H9 (cell line): ENCODE measurements around the gene ARL5A. TPM values are rescaled to one million over a fixed set of nuclear protein-coding genes. Genes with fewer than 3 reads are reported as not detected.

Experiments used
- DNase-seq: peaks from one replicate; pipeline ENCODE4 v3.0.0-alpha.2; 2017
- H2AFZ ChIP-seq: one replicate; pipeline ENCODE4 v1.6.1; 2013; ENCODE audit warnings: mild to moderate bottlenecking, low read length, control low read depth, moderate library complexity
- H2AK5ac ChIP-seq: 2 replicates; pipeline ENCODE4 v1.6.1; 2013; ENCODE audit warnings: low read length, control low read depth, mixed read lengths; ENCODE audit not compliant: insufficient read length
- H2BK120ac ChIP-seq: one replicate; pipeline ENCODE4 v1.6.1; 2013; ENCODE audit warnings: low read depth, mild to moderate bottlenecking, low read length, control low read depth, inconsistent platforms; ENCODE audit not compliant: poor library complexity, severe bottlenecking
- H2BK12ac ChIP-seq: 2 replicates; pipeline ENCODE4 v1.6.1; 2013; ENCODE audit warnings: low read length, control low read depth, mixed read lengths, low read depth; ENCODE audit not compliant: insufficient read length
- H2BK15ac ChIP-seq: 2 replicates; pipeline ENCODE4 v1.6.1; 2013; ENCODE audit warnings: low read depth, low read length, control low read depth
- H2BK20ac ChIP-seq: one replicate; pipeline ENCODE4 v1.6.1; 2013; ENCODE audit warnings: low read depth, mild to moderate bottlenecking, low read length, control low read depth, inconsistent platforms; ENCODE audit not compliant: poor library complexity, severe bottlenecking
- H2BK5ac ChIP-seq: 2 replicates; pipeline ENCODE4 v1.6.1; 2013; ENCODE audit warnings: low read length, control low read depth, mixed read lengths; ENCODE audit not compliant: insufficient read length
- H3K14ac ChIP-seq: 2 replicates; pipeline ENCODE4 v1.6.1; 2013; ENCODE audit warnings: low read length, control low read depth; ENCODE audit not compliant: insufficient read depth
- H3K18ac ChIP-seq: 2 replicates; pipeline ENCODE4 v1.6.1; 2013; ENCODE audit warnings: low read depth, mild to moderate bottlenecking, mixed read lengths, low read length, control low read depth; ENCODE audit not compliant: insufficient read length
- H3K23ac ChIP-seq: 2 replicates; pipeline ENCODE4 v1.6.1; 2013; ENCODE audit warnings: low read length, control low read depth, mixed read lengths, low read depth; ENCODE audit not compliant: insufficient read length
- H3K23me2 ChIP-seq: 2 replicates; pipeline ENCODE4 v1.6.1; 2013; ENCODE audit warnings: low read depth, mild to moderate bottlenecking, mixed read lengths, low read length, control low read depth; ENCODE audit not compliant: insufficient read length, poor library complexity, severe bottlenecking
- H3K27ac ChIP-seq: 2 replicates; pipeline ENCODE4 v1.5.1; 2013; ENCODE audit warnings: low read length, control low read depth, mixed read lengths, low read depth; ENCODE audit not compliant: insufficient read length
- H3K27me3 ChIP-seq: 2 replicates; pipeline ENCODE4 v1.6.1; 2013; ENCODE audit warnings: low read length, control low read depth, inconsistent platforms; ENCODE audit not compliant: insufficient read depth
- H3K4ac ChIP-seq: 2 replicates; pipeline ENCODE4 v1.6.1; 2013; ENCODE audit warnings: low read depth, mild to moderate bottlenecking, control low read depth, inconsistent platforms, low read length, moderate library complexity
- H3K4me1 ChIP-seq: 2 replicates; pipeline ENCODE4 v1.6.1; 2013; ENCODE audit warnings: low read length, control low read depth, inconsistent platforms; ENCODE audit not compliant: insufficient read depth
- H3K4me2 ChIP-seq: 2 replicates; pipeline ENCODE4 v1.6.1; 2013; ENCODE audit warnings: low read length, control low read depth, mixed read lengths; ENCODE audit not compliant: insufficient read length, insufficient read depth
- H3K56ac ChIP-seq: 2 replicates; pipeline ENCODE4 v1.6.1; 2013; ENCODE audit warnings: low read depth, mild to moderate bottlenecking, mixed read lengths, low read length, control low read depth; ENCODE audit not compliant: insufficient read length
- H3K79me1 ChIP-seq: 2 replicates; pipeline ENCODE4 v1.6.1; 2013; ENCODE audit warnings: low read depth, mild to moderate bottlenecking, moderate library complexity, low read length, control low read depth, inconsistent platforms; ENCODE audit not compliant: insufficient read depth, poor library complexity, severe bottlenecking
- H3K79me2 ChIP-seq: 2 replicates; pipeline ENCODE4 v1.6.1; 2013; ENCODE audit warnings: low read length, control low read depth, inconsistent platforms; ENCODE audit not compliant: insufficient read depth
- H3K9ac ChIP-seq: 2 replicates; pipeline ENCODE4 v1.6.1; 2013; ENCODE audit warnings: low read length, control low read depth, mixed read lengths; ENCODE audit not compliant: insufficient read length; ENCODE audit errors: extremely low read depth
- H3K9me3 ChIP-seq: one replicate; pipeline ENCODE4 v1.6.1; 2013; ENCODE audit warnings: low read depth, low read length, inconsistent platforms; ENCODE audit not compliant: control insufficient read depth
- H3T11ph ChIP-seq: one replicate; pipeline ENCODE4 v1.6.1; 2013; ENCODE audit warnings: mild to moderate bottlenecking, low read length, control low read depth, inconsistent platforms
- H4K20me1 ChIP-seq: one replicate; pipeline ENCODE4 v1.6.1; 2013; ENCODE audit not compliant: control insufficient read depth, insufficient read length, insufficient read depth
- H4K5ac ChIP-seq: 2 replicates; pipeline ENCODE4 v1.6.1; 2013; ENCODE audit warnings: low read depth, mild to moderate bottlenecking, mixed read lengths, low read length, control low read depth; ENCODE audit not compliant: insufficient read length
- H4K8ac ChIP-seq: replicated peaks from 2 replicates; pipeline ENCODE4 v1.6.1; 2013; ENCODE audit warnings: low read length, control low read depth, mixed read lengths, low read depth; ENCODE audit not compliant: insufficient read length
- H4K91ac ChIP-seq: 2 replicates; pipeline ENCODE4 v1.6.1; 2013; ENCODE audit warnings: low read depth, mild to moderate bottlenecking, moderate library complexity, mixed read lengths, low read length, control low read depth; ENCODE audit not compliant: insufficient read length
- H3K27ac Mint-ChIP-seq, 3 experiments: 2 replicates in 2 of 3; 3 replicates in 1 of 3; pipeline ENCODE4 v1.8.0; 2020 to 2021; ENCODE audit warnings: mixed read lengths in 3 of 3, mild to moderate bottlenecking in 1 of 3, moderate library complexity in 1 of 3
- H3K27me3 Mint-ChIP-seq: 2 replicates; pipeline ENCODE4 v1.8.0; 2021; ENCODE audit warnings: low read depth, mild to moderate bottlenecking, moderate library complexity, mixed read lengths
- H3K36me3 Mint-ChIP-seq, 3 experiments: 2 replicates in 2 of 3; 3 replicates in 1 of 3; pipeline ENCODE4 v1.8.0; 2020 to 2021; ENCODE audit warnings: low read depth in 3 of 3, mixed read lengths in 3 of 3; ENCODE audit not compliant: insufficient read depth in 1 of 3
- H3K4me1 Mint-ChIP-seq, 2 experiments: 2 replicates each; pipeline ENCODE4 v1.8.0; 2020; ENCODE audit warnings: mixed read lengths in 2 of 2
- H3K4me3 Mint-ChIP-seq, 2 experiments: 2 replicates in 1 of 2; 3 replicates in 1 of 2; pipeline ENCODE4 v1.8.0; 2020 to 2021; ENCODE audit warnings: mild to moderate bottlenecking in 2 of 2, mixed read lengths in 2 of 2, moderate library complexity in 1 of 2
- H3K9me3 Mint-ChIP-seq, 2 experiments: 2 replicates in 1 of 2; 3 replicates in 1 of 2; pipeline ENCODE4 v1.8.0; 2020; ENCODE audit warnings: mild to moderate bottlenecking in 2 of 2, mixed read lengths in 2 of 2, moderate library complexity in 1 of 2
- CTCF ChIP-seq: fragments of 200-600 bp; sonication (generic); conservative IDR thresholded peaks from 3 replicates; pipeline ENCODE4 v1.8.0; 2021; ENCODE audit warnings: antibody characterized with exemption, mild to moderate bottlenecking
- WGBS: extraction: QIAGEN DNeasy Blood & Tissue Kit; methylation state at CpG from one replicate; pipeline ENCODE4 v1.1.7; 2013; ENCODE audit warnings: missing lambda C conversion rate, low lambda C conversion rate, mixed read lengths; ENCODE audit not compliant: insufficient read length; ENCODE audit errors: extremely low coverage; 5-methylcytosine and 5-hydroxymethylcytosine counted together
- total RNA-seq: library from RNA; stranded (reverse); gene quantifications from 2 replicates; pipeline ENCODE4 v1.2.1, GENCODE V29; 2021

Gene ARL5A
- total RNA-seq, 1 experiment from 2014 or later = 66.7 TPM

- Histone ChIP-seq H4K8ac (no peak overlapping the region), H3K9ac (no peak overlapping the region), H3K23ac (no peak overlapping the region), H3K4ac (no peak overlapping the region), H2BK120ac (no peak overlapping the region), H3T11ph (no peak overlapping the region), H3K27ac (no peak overlapping the region), H3K23me2 (no peaks in the 10 kb centered on the region), H4K20me1 (no peaks in the 10 kb centered on the region), H3K14ac (no peak overlapping the region), H3K79me2 (no peaks in the 10 kb centered on the region), H2BK5ac (no peak overlapping the region), H3K79me1 (no peaks in the 10 kb centered on the region), H3K9me3 (no peaks in the 10 kb centered on the region), H2BK15ac (no peak overlapping the region), H2AK5ac (no peak overlapping the region), H2BK20ac (no peak overlapping the region), H4K91ac (no peak overlapping the region), H3K56ac (no peak overlapping the region), H3K27me3 (no peaks in the 10 kb centered on the region), H3K4me1 (no peaks in the 10 kb centered on the region), H2BK12ac (no peak overlapping the region), H4K5ac (no peak overlapping the region), H2AFZ (no peak overlapping the region), H3K4me2 (no peak overlapping the region), H3K18ac (no peak overlapping the region)
- 0 out of 4 replicates have a peak, but pooled peaks cover 4 to 5% of the 10 kb centered on the region in 2 experiments for H3K4me1 Mint-ChIP-seq
- no peak for DNase-seq
- no peak overlapping the region for H3K27ac Mint-ChIP-seq
- no CpG with 5 or more reads among the region's 6 CpGs for WGBS
- no peaks in the 10 kb centered on the region for H3K27me3 Mint-ChIP-seq
- TF ChIP-seq CTCF = no peak
- H3K36me3 Mint-ChIP-seq = no peaks in the 10 kb centered on the region
- no peak overlapping the region for H3K4me3 Mint-ChIP-seq
- H3K9me3 Mint-ChIP-seq = no peaks in the 10 kb centered on the region
Observed at GRCh38 chr2:151852260-151853069, 24.2 kb upstream of the ARL5A start.
